NB4 (cell line): Measurements from ENCODE around the gene CENPB.

Experiments
- DNase-seq: peaks from one replicate; pipeline ENCODE4 v3.0.0; 2010; ENCODE audit warnings: low read depth
- H3K4me3 ChIP-seq: one replicate; pipeline ENCODE4 v1.5.1; 2011; ENCODE audit warnings: mild to moderate bottlenecking, low read depth, low read length, moderate library complexity
- MYC ChIP-seq: IDR thresholded peaks from 2 replicates; pipeline ENCODE4 v1.6.1; 2011; ENCODE audit warnings: low read depth, low read length
- POLR2A ChIP-seq: IDR thresholded peaks from 2 replicates; pipeline ENCODE4 v1.6.1; 2011; ENCODE audit warnings: mild to moderate bottlenecking; ENCODE audit not compliant: insufficient read length; ENCODE audit errors: extremely low read depth
- TF ChIP-seq, protein P1 (sequence below): IDR thresholded peaks from 2 replicates; pipeline ENCODE4 v1.6.1; 2011; ENCODE audit warnings: low read depth, low read length
- TF ChIP-seq, protein P2 (sequence below): IDR thresholded peaks from one replicate; pipeline ENCODE4 v1.5.1; 2012; ENCODE audit warnings: low read depth, low read length

The CENPB gene

GRCh38 chr20:3748073-3748472 is 38.5 kb downstream of the CENPB start:
- TF ChIP-seq POLR2A: no peak
- TF ChIP-seq, protein P1, sequence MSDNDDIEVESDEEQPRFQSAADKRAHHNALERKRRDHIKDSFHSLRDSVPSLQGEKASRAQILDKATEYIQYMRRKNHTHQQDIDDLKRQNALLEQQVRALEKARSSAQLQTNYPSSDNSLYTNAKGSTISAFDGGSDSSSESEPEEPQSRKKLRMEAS: no peak
- TF ChIP-seq, protein P2, sequence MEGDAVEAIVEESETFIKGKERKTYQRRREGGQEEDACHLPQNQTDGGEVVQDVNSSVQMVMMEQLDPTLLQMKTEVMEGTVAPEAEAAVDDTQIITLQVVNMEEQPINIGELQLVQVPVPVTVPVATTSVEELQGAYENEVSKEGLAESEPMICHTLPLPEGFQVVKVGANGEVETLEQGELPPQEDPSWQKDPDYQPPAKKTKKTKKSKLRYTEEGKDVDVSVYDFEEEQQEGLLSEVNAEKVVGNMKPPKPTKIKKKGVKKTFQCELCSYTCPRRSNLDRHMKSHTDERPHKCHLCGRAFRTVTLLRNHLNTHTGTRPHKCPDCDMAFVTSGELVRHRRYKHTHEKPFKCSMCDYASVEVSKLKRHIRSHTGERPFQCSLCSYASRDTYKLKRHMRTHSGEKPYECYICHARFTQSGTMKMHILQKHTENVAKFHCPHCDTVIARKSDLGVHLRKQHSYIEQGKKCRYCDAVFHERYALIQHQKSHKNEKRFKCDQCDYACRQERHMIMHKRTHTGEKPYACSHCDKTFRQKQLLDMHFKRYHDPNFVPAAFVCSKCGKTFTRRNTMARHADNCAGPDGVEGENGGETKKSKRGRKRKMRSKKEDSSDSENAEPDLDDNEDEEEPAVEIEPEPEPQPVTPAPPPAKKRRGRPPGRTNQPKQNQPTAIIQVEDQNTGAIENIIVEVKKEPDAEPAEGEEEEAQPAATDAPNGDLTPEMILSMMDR: no peak
- TF ChIP-seq MYC: no peak
- H3K4me3 ChIP-seq: no peak overlapping the region
- no peak for DNase-seq

GRCh38 chr20:3747471-3747870 is 39.1 kb downstream of the CENPB start:
- DNase-seq: no peak
- TF ChIP-seq, protein P2: no peak
- TF ChIP-seq, protein P1: no peak
- TF ChIP-seq POLR2A (no peak), MYC (no peak)
- no peak overlapping the region for H3K4me3 ChIP-seq

GRCh38 chr20:3745686-3746173 is 40.8 kb downstream of the CENPB start:
- no peak for DNase-seq
- H3K4me3 ChIP-seq: no peak overlapping the region
- TF ChIP-seq MYC: no peak
- TF ChIP-seq, protein P1: no peak
- no peak for TF ChIP-seq POLR2A
- TF ChIP-seq, protein P2: no peak

DNA sequence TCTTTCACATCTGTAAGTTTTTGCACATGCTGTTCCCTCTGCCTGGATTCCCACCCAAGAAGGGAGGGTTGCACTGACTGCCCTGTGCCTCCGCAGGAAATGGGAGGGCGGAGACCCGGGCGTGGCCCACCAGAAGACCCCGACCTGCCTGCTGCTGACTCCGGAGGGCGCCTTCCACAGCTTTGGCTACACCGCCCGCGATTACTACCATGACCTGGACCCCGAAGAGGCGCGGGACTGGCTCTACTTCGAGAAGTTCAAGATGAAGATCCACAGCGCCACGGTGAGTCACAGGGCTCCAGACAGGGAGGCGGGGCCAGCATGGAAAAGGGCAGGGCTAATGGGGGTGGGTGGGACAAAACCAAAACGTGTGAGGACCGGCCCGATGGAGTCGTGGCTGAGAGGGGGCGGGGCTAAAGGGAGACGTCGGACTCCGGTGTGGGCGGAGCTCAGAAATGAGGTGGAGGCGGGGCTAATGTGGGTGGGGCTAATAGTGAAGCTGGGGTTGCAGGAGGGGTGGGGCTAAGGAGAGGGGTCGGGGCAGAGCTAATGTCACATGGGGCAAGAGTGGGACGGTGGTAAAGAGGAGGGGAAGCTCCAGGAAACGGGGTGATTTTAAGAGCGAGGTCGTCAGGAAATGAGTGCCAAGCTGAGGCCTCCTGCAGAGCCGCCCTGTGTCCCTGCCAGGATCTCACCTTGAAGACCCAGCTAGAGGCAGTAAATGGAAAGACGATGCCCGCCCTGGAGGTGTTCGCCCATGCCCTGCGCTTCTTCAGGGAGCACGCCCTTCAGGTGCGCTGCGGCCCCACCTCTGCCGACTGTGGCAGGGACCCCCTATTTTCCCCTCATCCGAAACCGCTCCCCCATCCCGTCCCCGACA is 41.5 kb downstream of the CENPB start:
- no peak overlapping the region for H3K4me3 ChIP-seq
- TF ChIP-seq, protein P2: peak; percentile 2
- no peak for TF ChIP-seq MYC
- peak; percentile 87 for DNase-seq

DNA sequence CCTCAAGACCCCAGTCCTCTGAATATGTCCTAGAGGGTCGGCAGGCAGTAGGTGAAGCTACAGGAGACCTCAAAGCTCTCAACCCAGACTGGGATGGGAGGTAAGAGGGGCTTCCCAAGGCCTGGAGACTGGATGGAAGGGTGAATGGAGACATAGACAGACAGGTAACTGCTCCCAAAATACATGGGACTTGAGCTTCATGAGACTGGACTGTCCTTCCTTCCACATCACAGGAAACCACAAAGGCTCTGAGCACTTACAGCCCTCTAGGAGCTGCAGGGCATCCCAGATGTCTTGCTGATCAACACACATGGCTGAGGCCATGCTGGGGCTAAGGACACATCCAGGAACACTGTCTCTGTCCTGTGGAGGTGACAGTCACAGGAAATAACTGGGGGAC is 42.5 kb downstream of the CENPB start:
- H3K4me3 ChIP-seq: no peak overlapping the region
- no peak for DNase-seq
- TF ChIP-seq POLR2A (no peak), MYC (no peak)
- TF ChIP-seq, protein P1: no peak
- TF ChIP-seq, protein P2: no peak
